Left colon (tissue), 2 donors: ENCODE data around the gene ZCCHC18. TPM values are rescaled to one million over a fixed set of nuclear protein-coding genes. Genes with fewer than 3 reads are reported as not detected.
"Not testable (repeated sequence)": the region's sequence is repeated elsewhere in the genome, so short reads cannot be mapped to it uniquely, and the experiment has no call there.

Experiments used
- ATAC-seq: fragments of 200-7000 bp; cut with Tn5 transposase; one replicate; pipeline ENCODE4 v1.9.1; 2020; ENCODE audit warnings: mild to moderate bottlenecking, moderate library complexity
- DNase-seq, 2 donors: peaks; one replicate each; pipeline ENCODE4 v3.0.0-alpha.2; 2020
- intact Hi-C, 2 donors: fragments of 100-400 bp; cut with DNase I in 1 of 2; cut with micrococcal nuclease in 1 of 2; formaldehyde crosslinking; loops; one replicate each; pipeline versions ENCODE4 v1.11.2 to v1.14.0; 2022; cut with DNase I, micrococcal nuclease
- long read RNA-seq: library from polyadenylated mRNA; unstranded; transcript quantifications from one replicate; pipeline ENCODE4 v2.0.0, GENCODE V29; 2021
- total RNA-seq, 2 donors: library from RNA; stranded (reverse); fragmentation: NEBNext Ultra II Directional; extraction: Animal tissue kit (Norgen Biotek cat#: 25700); gene quantifications; one replicate each; pipeline ENCODE4 v1.2.1, GENCODE V29; 2021
- donor health status: DM: no; HTN: no; CAD: no.
- donor health status: DM: yes; HTN: yes; CAD: no.

ZCCHC18 gene
- under 1 TPM; 0.14 to 0.24 TPM for total RNA-seq
- long read RNA-seq = 0 reads

GRCh38 chrX:104112326-104112951, at the start of gene ZCCHC18:
ZCCHC18 (plus strand) TSS chrX:104112523; CDS start chrX:104114112, 1,589 bp downstream.
- intact Hi-C loops = no loop called here
- DNase-seq (peak; percentile 27 to 41), ATAC-seq (peak; percentile 76)

- ATAC-seq, intact Hi-C loops: not testable (repeated sequence)
These were observed 49.7 kb upstream of the ZCCHC18 start for GRCh38 chrX:104062636-104063035.

GRCh38 chrX:104075778-104076445, 36.4 kb upstream of the ZCCHC18 start, which contains the start of gene TMSB15C:
TMSB15C (minus strand) TSS chrX:104076236.
- peak; percentile 88 for ATAC-seq
- intact Hi-C loops = not testable (repeated sequence)

More at GRCh38 chrX:104062636-104063035, 49.7 kb upstream of the ZCCHC18 start:
- not testable (repeated sequence) for DNase-seq

GRCh38 chrX:104077854-104078253, 34.5 kb upstream of the ZCCHC18 start:
- ATAC-seq, DNase-seq, intact Hi-C loops: not testable (repeated sequence)

More at GRCh38 chrX:104075778-104076445, 36.4 kb upstream of the ZCCHC18 start, which contains the start of gene TMSB15C:
- not testable (repeated sequence) for DNase-seq

GRCh38 chrX:104084063-104084462, 28.3 kb upstream of the ZCCHC18 start:
- intact Hi-C loops = no loop called here
- no peak for DNase-seq
- ATAC-seq = no peak

GRCh38 chrX:104084534-104085277, 27.6 kb upstream of the ZCCHC18 start:
- intact Hi-C loops = no loop called here
- no peak for ATAC-seq
- DNase-seq = no peak

GRCh38 chrX:104085477-104085876, 26.8 kb upstream of the ZCCHC18 start:
- ATAC-seq (no peak), DNase-seq (no peak)
- intact Hi-C loops = no loop called here

- intact Hi-C loops = no loop called here
- no peak for ATAC-seq
- DNase-seq = no peak
These were observed 26.4 kb upstream of the ZCCHC18 start for GRCh38 chrX:104085919-104086318.

- intact Hi-C loops = loop anchor here in 1 of 2 donors (2.0 kb wide), 1 partner anchor 39 kb away; no protein-coding TSS in a partner anchor
- DNase-seq (peak in 1 of 2 donors; percentile 35), ATAC-seq (peak; percentile 86)
These were observed 14.0 kb upstream of the ZCCHC18 start for GRCh38 chrX:104098151-104098808.

- DNase-seq = no peak
- intact Hi-C loops = loop anchor here in 1 of 2 donors (2.0 kb wide), 1 partner anchor 38 kb away; no protein-coding TSS in a partner anchor
- ATAC-seq = no peak
These were observed 13.4 kb upstream of the ZCCHC18 start for GRCh38 chrX:104098919-104099318.

GRCh38 chrX:104104676-104105075, 7.6 kb upstream of the ZCCHC18 start:
- no peak for ATAC-seq
- intact Hi-C loops = no loop called here
- DNase-seq = no peak

GRCh38 chrX:104105330-104106262, 6.7 kb upstream of the ZCCHC18 start:
- intact Hi-C loops = no loop called here

GRCh38 chrX:104108955-104109354, 3.4 kb upstream of the ZCCHC18 start:
- ATAC-seq = no peak
- no peak for DNase-seq
- intact Hi-C loops = no loop called here

More at GRCh38 chrX:104105330-104106262, 6.7 kb upstream of the ZCCHC18 start:
- ATAC-seq (no peak), DNase-seq (no peak)

- DNase-seq, intact Hi-C loops, ATAC-seq: not testable (repeated sequence)
These were observed 1.7 kb upstream of the ZCCHC18 start for GRCh38 chrX:104110491-104111240.

GRCh38 chrX:104113222-104113965, 1.1 kb downstream of the ZCCHC18 start:
- ATAC-seq (peak; percentile 83), DNase-seq (peak in 1 of 2 donors; percentile 52)
- intact Hi-C loops = no loop called here

- no peak for DNase-seq
- intact Hi-C loops = no loop called here
These were observed 5.4 kb downstream of the ZCCHC18 start for GRCh38 chrX:104117759-104118158.

More at GRCh38 chrX:104117759-104118158, 5.4 kb downstream of the ZCCHC18 start:
- no peak for ATAC-seq
